GM12892 (cell line): ENCODE results near the gene TMCC3.

Source experiments
- POLR2A ChIP-seq: IDR thresholded peaks from 2 replicates; pipeline ENCODE4 v1.6.1; 2011; ENCODE audit warnings: low read depth, low read length, control low read depth
- POLR2AphosphoS5 ChIP-seq: IDR thresholded peaks from 2 replicates; pipeline ENCODE4 v1.6.1; 2011; ENCODE audit warnings: low read depth, low read length, control low read depth
- TAF1 ChIP-seq: IDR thresholded peaks from 2 replicates; pipeline ENCODE4 v1.6.1; 2011; ENCODE audit warnings: low read depth, mild to moderate bottlenecking, control low read depth, low read length, borderline replicate concordance

DNA sequence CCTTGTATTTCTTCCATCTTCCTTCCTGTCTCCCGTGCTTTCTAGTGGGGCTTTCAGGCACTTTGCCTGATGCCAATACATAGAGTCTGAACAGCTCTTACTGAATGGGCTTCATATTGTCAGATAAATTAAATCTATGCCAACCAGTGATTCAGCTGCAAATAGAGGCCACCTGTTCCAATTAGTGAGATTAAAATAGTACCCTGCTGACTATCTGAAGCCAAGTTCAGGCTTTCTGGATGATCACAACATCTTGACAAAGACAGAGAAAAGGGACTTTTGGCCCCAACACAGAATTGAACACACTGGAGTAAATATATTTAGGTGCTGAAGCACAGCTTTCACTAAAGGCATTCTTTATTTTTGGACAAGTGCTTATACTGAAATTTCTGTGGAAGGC is 11.8 kb downstream of the TMCC3 start:
- TF ChIP-seq POLR2A (no peak), TAF1 (no peak), POLR2AphosphoS5 (no peak)
